GM21786 (cell line): ENCODE results near the gene JADE2.

Experiments
- ATAC-seq: cut with Tn5 transposase; IDR thresholded peaks from one replicate; pipeline ENCODE4 v1.9.1; 2021; ENCODE audit not compliant: unreplicated experiment

The JADE2 gene

GRCh38 chr5:134529460-134529859 lies 4.0 kb downstream of the JADE2 start:
- no peak for ATAC-seq

- ATAC-seq = no peak
These were observed 5.0 kb downstream of the JADE2 start for GRCh38 chr5:134530301-134531077.

DNA sequence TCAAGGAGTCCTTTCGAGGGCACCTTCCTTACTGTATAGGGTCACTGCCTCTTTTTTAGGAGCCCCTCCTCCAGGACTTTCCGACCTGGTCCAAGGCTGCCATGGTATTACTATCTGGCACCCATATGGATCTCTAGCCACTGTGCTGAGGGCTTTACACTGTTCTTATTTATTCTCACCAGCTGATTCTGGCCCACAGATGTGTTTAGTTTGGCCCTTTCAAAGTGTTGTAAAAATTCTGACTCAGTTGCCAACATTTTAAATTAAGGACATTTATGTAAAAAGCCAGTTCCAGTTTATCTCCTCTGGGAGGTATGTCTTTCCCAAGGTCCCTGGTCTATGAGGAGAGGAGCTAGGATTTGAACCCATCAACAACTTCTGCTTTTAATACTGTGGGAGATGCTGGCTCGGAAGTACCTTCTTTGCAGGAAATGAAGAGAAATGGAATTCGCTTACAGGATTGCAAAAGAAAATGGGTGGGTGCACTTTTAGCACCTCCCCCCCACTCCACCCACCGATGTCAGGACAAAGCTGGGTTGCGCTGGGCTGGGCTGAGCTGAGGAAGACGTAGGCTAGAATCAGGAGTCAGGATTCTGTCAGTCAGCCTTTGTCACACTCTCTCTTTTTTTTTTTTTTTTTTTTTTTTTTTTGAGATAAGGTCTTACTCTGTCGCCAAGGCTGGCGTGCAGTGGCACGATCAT lies 7.8 kb downstream of the JADE2 start:
- no peak for ATAC-seq

- ATAC-seq = no peak
These were observed 8.7 kb downstream of the JADE2 start for GRCh38 chr5:134534058-134534725.

GRCh38 chr5:134534726-134535110 lies 9.2 kb downstream of the JADE2 start:
- ATAC-seq = no peak

GRCh38 chr5:134536876-134537275 lies 11.4 kb downstream of the JADE2 start:
- ATAC-seq = no peak

DNA sequence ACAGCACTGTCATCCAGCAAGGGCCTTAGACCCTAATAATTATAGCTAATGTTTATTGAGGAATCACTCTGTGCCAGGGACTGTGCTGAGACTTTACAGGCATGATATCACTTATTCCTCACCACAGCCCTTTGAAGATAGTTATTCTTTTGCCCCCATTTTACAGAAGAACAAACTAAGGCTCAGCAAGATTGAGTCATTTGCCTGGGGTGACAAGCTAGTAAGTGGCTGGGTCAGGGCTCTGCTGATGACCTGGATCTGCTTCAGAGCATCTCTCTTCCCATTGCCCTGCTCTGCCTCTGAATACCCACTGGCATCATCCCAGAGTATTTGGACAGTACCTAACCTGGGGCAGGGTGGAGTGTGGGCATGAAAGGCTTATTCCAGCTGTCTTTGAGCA lies 11.8 kb downstream of the JADE2 start:
- ATAC-seq = no peak

DNA sequence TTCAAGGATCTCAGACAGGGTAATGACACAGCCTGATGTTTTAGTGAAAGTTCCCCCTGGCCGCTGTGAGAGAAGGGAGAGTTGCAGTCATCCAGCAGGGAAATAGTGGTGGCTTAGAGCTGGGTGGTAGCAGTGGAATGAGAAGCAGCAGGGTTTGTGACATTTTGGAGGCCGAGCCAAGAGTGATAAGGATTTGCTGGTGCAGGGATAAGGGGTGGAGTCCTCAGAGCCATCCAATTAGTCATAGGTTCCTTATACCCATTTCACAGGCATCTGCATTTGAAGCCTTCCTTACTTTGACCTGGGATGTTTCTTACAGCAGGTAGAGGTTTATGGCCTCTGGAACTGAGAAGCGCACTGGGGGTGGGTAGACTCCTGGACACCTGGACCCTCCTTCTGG lies 12.8 kb downstream of the JADE2 start:
- ATAC-seq = no peak

DNA sequence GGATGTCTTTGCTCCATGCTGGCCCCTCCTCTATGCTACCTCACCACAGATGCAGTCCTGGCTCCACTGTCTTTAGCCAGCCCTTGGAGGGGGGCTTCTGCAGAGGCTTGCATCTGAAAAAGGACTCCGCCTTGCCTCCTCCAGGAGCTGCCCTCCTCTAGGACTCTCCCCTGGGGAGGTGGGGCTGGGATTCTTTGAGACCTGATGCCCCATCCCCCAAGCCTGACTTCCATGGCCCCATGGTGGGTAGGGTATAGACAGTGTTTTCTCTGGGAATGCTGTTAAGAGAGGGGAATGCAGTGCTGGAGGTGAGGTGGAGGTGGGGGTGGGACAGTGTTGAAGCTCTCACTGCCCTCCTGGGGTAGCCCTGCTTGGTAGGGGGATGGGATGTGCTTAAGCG lies 14.3 kb downstream of the JADE2 start:
- no peak for ATAC-seq

DNA sequence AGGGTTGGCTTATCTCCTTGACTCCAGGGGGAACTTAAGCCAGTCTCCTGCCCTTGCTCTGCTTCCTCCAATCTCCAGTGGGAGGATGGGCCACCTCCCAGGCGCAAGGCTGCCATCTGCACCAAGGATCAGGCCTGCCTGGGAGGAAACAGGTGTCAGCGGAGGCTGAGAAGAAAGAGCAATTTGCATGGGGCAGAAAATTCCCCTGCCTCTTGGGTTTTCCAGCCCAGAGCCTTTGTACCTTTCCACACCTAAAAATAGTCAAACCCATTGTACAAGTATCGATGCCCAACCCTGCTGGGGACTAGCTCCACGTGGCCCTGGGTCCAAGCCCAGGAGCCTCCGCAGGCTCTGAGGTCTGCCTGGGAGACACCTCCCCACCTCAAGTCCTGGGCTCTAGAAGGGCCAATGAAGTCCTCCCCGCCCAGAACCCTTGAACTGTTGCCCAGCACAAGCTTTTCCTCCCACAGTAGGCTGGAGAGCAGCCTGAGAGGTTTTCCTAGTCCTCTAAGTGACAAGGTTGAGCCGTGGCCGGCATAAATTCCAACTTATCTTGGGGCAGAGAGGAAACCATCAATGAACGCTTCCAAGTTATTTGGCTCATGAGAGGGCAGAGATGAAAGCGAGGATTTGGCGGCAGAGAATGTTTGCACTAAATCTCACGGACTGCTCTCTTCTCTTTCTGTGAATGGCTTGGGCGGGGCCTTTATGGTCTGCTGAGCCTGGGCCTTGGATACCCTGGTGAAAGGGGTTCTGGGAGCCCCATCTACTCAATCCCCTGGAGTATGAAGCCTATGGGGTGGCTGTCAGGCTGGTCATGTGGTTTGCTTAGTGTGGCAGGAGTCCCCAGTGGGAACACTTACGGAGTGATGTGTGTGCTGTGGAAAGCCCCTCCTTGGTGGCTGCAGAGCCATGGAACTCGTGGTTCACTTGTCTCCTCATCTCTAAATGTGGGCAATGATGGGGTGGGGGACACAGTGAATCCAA lies 15.6 kb downstream of the JADE2 start:
- peak; percentile 24 for ATAC-seq

DNA sequence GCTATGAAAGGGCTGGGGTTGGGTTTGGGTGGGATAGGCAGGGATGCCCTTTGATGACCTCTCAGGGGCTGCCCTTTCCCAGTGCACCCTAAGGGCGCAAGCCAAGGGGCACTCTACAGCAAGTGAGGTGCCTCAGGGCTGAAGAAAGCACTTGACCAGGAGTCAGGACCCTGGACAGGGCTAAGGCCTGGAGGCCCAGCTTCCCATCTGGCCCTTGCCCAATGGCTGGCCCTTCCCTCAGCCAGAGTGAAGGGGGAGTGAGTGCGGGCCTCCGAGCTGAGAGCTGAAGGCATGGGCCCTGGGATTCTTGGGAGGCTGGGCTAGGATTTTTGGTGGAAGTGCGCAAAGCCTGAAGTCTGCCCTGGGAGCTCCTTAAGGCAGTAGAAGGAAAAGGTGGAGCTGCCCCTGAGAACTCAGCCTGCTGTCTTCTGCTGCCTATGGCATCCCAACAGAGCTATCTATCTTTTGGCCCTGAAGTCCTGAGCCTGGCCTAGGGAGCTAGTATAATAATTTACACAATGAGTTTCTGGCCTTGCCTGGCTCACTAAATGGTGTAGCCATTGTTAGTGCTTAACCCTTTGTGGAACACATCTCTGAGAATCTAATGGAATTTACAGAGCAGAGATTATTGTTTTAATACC lies 16.4 kb downstream of the JADE2 start:
- no peak for ATAC-seq

DNA sequence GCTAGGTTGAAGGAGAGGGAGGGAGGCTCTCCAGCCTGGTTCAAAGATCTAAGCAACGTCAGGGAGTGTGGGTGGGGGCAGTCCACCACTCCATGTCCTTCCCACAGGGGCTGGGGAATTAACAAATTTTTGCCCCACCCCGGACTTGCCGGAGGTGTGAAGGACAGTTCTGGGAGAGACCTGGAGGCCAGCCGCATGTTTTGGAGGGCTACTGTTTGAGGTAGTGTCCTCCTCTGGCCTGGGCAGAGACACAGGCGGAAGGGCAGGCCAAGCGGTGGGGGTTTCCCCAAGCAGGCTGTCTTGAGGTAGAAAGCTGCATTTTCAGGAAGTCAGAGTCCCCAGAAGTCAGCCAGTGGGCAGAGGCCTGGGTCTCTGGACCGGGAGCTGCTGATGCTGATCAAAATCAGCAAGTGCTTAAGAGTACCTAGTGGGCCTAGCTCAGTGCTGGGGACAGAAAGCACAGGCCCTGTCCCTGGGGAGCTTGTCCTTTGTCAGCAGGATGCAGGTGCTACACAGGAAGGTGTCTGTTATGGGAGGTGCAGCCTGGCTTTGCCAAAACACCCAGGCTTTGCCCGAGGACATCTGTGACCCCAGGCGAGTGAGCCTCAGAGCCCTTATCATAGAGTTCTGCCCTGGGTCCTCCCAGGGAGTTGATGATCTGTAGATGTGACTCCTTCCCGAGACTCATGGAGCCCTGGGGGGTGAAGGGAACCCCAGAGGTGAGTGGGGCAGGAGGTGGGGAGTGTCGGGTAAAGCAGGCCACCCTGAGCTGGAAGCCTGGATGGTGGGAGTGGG lies 18.5 kb downstream of the JADE2 start:
- peak; percentile 50 for ATAC-seq

DNA sequence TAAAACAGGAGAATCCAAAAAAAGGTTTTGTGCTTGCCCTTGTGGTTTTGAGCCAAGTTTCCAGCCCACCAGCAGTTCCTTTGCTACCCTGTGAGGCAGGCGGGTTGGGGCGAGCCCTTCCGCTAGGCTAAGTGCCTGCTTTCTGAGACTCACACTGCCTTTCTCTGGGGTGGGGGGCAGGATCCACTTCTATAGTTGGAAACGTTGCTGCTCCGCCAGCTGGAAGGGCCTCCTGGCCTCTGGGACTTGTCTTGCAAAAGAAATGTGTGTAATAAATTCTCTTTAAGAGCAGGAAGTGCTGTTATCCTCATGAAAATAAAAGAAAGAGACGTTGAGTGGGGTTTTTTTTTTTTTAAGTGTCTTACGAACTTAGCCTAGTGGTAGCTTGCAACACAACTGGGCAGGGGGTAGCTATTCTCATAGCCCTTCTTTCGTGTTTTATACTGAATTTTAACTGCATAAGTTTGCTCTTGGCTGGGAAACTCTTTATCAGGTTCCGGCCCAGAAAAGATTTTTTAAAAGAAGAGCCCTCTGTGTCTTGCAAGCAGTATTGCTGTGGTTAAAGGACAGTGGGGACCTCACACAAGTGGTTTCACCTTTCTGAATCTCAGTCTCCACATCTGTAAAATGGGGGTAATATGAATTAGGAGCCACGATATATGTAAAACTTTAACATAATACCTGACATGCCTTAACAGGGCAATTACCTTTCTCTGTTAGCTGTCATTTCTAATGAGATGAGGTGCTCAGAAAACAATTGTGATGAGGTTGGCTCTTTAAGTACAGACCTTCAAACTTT lies 19.8 kb downstream of the JADE2 start:
- no peak for ATAC-seq

GRCh38 chr5:134547066-134547465 lies 21.6 kb downstream of the JADE2 start:
- ATAC-seq = no peak

DNA sequence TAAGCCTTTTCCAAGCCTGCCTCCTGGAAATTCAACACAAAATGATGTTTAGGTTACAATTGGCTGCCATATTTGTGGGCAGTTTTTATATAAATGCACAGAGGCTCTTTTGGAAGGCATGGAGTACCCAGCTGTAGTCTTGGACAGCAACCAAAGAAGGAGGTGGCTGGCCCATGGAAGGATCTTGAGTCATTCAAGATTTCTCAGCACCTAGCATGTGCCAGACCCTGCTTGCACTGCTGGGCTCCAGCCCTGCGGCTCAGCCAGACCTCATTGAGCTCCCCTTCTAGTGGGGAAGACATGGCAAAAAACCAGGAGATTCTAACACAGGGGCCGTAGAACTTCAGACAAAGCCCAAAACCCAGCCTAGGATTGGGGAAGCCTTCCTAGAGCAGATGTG lies 22.1 kb downstream of the JADE2 start:
- ATAC-seq = no peak

DNA sequence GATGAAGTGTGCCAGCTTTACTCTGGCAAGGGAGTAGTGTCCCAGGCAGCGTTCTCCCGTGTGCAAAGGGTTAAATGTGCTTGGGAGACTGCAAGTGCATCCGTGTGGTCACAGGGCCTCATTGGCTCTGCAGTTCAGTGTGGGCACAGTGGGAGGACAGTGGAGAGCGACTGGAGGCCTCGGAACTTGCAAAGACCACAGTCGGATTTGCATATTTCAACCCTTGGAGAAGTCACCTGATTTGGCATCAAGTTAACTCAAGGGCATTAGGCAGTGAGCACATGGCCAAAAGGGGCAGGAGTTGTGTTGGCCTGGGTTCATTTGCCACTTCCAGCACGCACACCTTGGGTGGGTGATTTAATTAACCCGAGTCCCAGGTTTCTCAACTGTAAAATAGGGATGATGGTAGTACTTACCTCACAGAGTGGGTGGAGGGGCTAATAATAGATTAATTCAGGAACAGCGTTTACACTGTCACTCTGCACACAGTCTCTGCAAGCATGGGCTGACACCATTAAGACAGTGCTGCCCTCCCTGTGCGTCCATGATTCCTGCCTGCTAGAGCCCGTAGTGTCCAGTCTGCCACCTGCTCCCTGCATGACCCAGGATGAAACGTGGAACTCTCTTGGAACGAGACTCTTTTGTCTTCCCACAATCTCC lies 22.7 kb downstream of the JADE2 start:
- no peak for ATAC-seq

DNA sequence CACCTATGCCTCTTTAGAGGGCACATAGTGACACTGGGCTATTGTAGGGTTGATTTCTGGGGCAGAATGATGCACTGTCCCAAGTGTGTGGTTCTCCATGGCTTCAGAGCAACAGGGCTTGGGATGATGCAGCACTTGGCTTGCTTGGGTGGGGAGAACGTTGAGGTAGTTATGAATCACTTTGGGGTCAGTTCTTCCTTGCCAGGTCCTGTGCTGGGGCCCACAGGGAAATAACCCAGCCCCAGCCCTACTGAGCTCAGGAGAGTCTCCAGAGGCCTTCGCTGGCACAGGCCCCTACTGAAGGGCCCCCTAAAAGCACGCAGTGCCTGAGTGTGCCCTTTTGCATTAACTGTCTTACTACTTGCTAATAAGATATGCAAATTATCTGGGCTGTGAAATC lies 24.2 kb downstream of the JADE2 start:
- no peak for ATAC-seq
